Thyroid gland (tissue), 4 donors: Measurements from ENCODE around the gene ZNF683. TPM values are rescaled to one million over a fixed set of nuclear protein-coding genes. Genes with fewer than 3 reads are reported as not detected.

ENCODE experiments used
- DNase-seq, 2 donors: peaks; one replicate each; pipeline ENCODE4 v3.0.0-alpha.2; 2019
- H3K27ac ChIP-seq, 3 donors: fragments of 200-600 bp; sonication (generic); 1 replicate in 2 of 3; 2 replicates in 1 of 3; pipeline ENCODE4 v1.5.1; 2016 to 2019; ENCODE audit warnings: mild to moderate bottlenecking in 1 of 3, moderate library complexity in 1 of 3
- H3K27me3 ChIP-seq: fragments of 200-600 bp; sonication (generic); one replicate; pipeline ENCODE4 v1.5.1; 2019
- H3K36me3 ChIP-seq, 2 donors: fragments of 200-600 bp; sonication (generic); one replicate each; pipeline ENCODE4 v1.5.1; 2016 to 2019
- H3K4me1 ChIP-seq, 2 donors: fragments of 200-600 bp; sonication (generic); one replicate each; pipeline ENCODE4 v1.5.1; 2017 to 2019
- H3K4me3 ChIP-seq, 3 donors: fragments of 200-600 bp; sonication (generic); replicated peaks in 1 of 3; 1 replicate in 2 of 3; 2 replicates in 1 of 3; pipeline ENCODE4 v1.5.1; 2016; ENCODE audit warnings: mild to moderate bottlenecking in 1 of 3
- H3K9me3 ChIP-seq: fragments of 200-600 bp; sonication (generic); one replicate; pipeline ENCODE4 v1.5.1; 2017
- CTCF ChIP-seq, 6 experiments: fragments of 200-600 bp in 3 of 6; fragments of 450-650 bp in 3 of 6; sonication (generic) in 3 of 6; IDR thresholded peaks; one replicate each; pipeline ENCODE4 v1.5.1; 2016 to 2019; ENCODE audit warnings: antibody characterized with exemption in 6 of 6, mild to moderate bottlenecking in 2 of 6, inconsistent platforms in 1 of 6, moderate library complexity in 1 of 6
- POLR2A ChIP-seq, 2 donors: fragments of 450-650 bp; IDR thresholded peaks; one replicate each; pipeline ENCODE4 v1.6.1; 2017; ENCODE audit warnings: antibody characterized with exemption in 2 of 2, mild to moderate bottlenecking in 2 of 2, moderate library complexity in 1 of 2
- WGBS, 2 donors: methylation state at CpG; one replicate each; pipeline ENCODE4 v1.1.5; 2017; 5-methylcytosine and 5-hydroxymethylcytosine counted together
- intact Hi-C: fragments of 100-400 bp; cut with DNase I; formaldehyde crosslinking; loops from one replicate; pipeline ENCODE4 v1.15.1; 2023
- total RNA-seq, 4 donors: library from RNA; depleted of rRNA; stranded (reverse); fragments of >200 nt; gene quantifications; one replicate each; pipeline ENCODE4 v1.2.3, GENCODE V29; 2016

ZNF683 gene
- total RNA-seq, 4 donors from 2014 or later: 0.59 TPM; not detected in 3

GRCh38 chr1:26322042-26322331, 50.6 kb downstream of the ZNF683 start:
- DNase-seq: no peak
- H3K4me3 ChIP-seq: no peak overlapping the region
- H3K36me3 ChIP-seq: no peaks in the 10 kb centered on the region
- no peaks in the 10 kb centered on the region for H3K9me3 ChIP-seq
- no peak overlapping the region for H3K27ac ChIP-seq
- WGBS, 2 donors: 67 to 72% methylated on average over 6 to 10 of the region's 10 CpGs
- H3K4me1 ChIP-seq: peaks cover 0 to 8% of the 10 kb centered on the region in 2 donors
- intact Hi-C loops: loop anchor here (5.0 kb wide), 1 partner anchor 45 kb away; no protein-coding TSS in a partner anchor
- no peaks in the 10 kb centered on the region for H3K27me3 ChIP-seq
- TF ChIP-seq CTCF (IDR thresholded peaks at IDR 0.05): no peak
- no peak for TF ChIP-seq POLR2A (IDR thresholded peaks at IDR 0.05)

- H3K27ac ChIP-seq: no peak overlapping the region
- H3K4me1 ChIP-seq: peaks cover 0 to 8% of the 10 kb centered on the region in 2 donors
- H3K36me3 ChIP-seq: no peaks in the 10 kb centered on the region
- DNase-seq: peak; percentile 89 to 93
- 17% methylated on average over 16 of the region's 16 CpGs for WGBS, 2 donors
- no peaks in the 10 kb centered on the region for H3K9me3 ChIP-seq
- intact Hi-C loops: loop anchor here (5.0 kb wide), 1 partner anchor 44 kb away; no protein-coding TSS in a partner anchor
- TF ChIP-seq CTCF (IDR thresholded peaks at IDR 0.05): peak; percentile 69 to 94 (median 90)
- TF ChIP-seq POLR2A (IDR thresholded peaks at IDR 0.05): no peak
- H3K4me3 ChIP-seq: no peak overlapping the region
- H3K27me3 ChIP-seq: no peaks in the 10 kb centered on the region
These were observed 51.1 kb downstream of the ZNF683 start for GRCh38 chr1:26321315-26322041.

GRCh38 chr1:26320896-26321295, 51.7 kb downstream of the ZNF683 start:
- intact Hi-C loops: loop anchor here (5.0 kb wide), 1 partner anchor 44 kb away; no protein-coding TSS in a partner anchor
- peaks cover 0 to 8% of the 10 kb centered on the region in 2 donors for H3K4me1 ChIP-seq
- H3K9me3 ChIP-seq: no peaks in the 10 kb centered on the region
- no peak overlapping the region for H3K4me3 ChIP-seq
- WGBS, 2 donors: 60 to 64% methylated on average over 1 to 2 of the region's 2 CpGs
- H3K27me3 ChIP-seq: no peaks in the 10 kb centered on the region
- no peaks in the 10 kb centered on the region for H3K36me3 ChIP-seq
- no peak overlapping the region for H3K27ac ChIP-seq
- DNase-seq: no peak
- TF ChIP-seq CTCF (IDR thresholded peaks at IDR 0.05) (no peak), POLR2A (IDR thresholded peaks at IDR 0.05) (no peak)

GRCh38 chr1:26318338-26319064, 54.0 kb downstream of the ZNF683 start:
- no peak overlapping the region for H3K4me3 ChIP-seq
- peaks cover 0 to 8% of the 10 kb centered on the region in 2 donors for H3K4me1 ChIP-seq
- WGBS, 2 donors: 80 to 88% methylated on average over 9 of the region's 9 CpGs
- H3K27ac ChIP-seq: no peak overlapping the region
- intact Hi-C loops: no loop called here
- H3K9me3 ChIP-seq: no peaks in the 10 kb centered on the region
- no peak for DNase-seq
- no peak for TF ChIP-seq POLR2A (IDR thresholded peaks at IDR 0.05)
- H3K36me3 ChIP-seq: no peaks in the 10 kb centered on the region
- H3K27me3 ChIP-seq: no peaks in the 10 kb centered on the region

GRCh38 chr1:26317612-26318337, 54.8 kb downstream of the ZNF683 start, which contains the start of gene CD52:
Gene CD52 (plus strand): TSS chr1:26317958. CDS start chr1:26318018, 60 bp downstream.
- Histone ChIP-seq H3K27me3 (no peaks in the 10 kb centered on the region), H3K9me3 (no peaks in the 10 kb centered on the region), H3K36me3 (no peaks in the 10 kb centered on the region), H3K4me3 (no peak within 1 kb of the TSS), H3K4me1 (peaks cover 0 to 8% of the 10 kb centered on the region in 2 donors), H3K27ac (no peak within 1 kb of the TSS)
- 72 to 83% methylated on average over 12 of the region's 12 CpGs for WGBS, 2 donors
- no peak for DNase-seq
- intact Hi-C loops: no loop called here
- TF ChIP-seq CTCF (IDR thresholded peaks at IDR 0.05): no peak
